H1 (cell line): ENCODE results near the gene TFF3. TPM values are rescaled to one million over a fixed set of nuclear protein-coding genes. Genes with fewer than 3 reads are reported as not detected.

Source experiments
- POU5F1 ChIP-seq: IDR thresholded peaks from 2 replicates; pipeline ENCODE4 v1.6.1; 2011; ENCODE audit warnings: low read depth, mild to moderate bottlenecking, low read length, moderate library complexity
- RFX5 ChIP-seq: IDR thresholded peaks from 2 replicates; pipeline ENCODE4 v1.6.1; 2011; ENCODE audit warnings: low read depth, low read length, improper control_type of control experiment, borderline replicate concordance
- TEAD4 ChIP-seq: IDR thresholded peaks from 2 replicates; pipeline ENCODE4 v1.6.1; 2012; ENCODE audit warnings: low read depth, low read length, inconsistent platforms, mixed read lengths
- polyA plus RNA-seq, 7 experiments: library from polyadenylated mRNA; depleted of rRNA in 3 of 7; stranded (reverse) in 5 of 7; unstranded in 2 of 7; fragments of >200 nt in 5 of 7; fragments of 200-250 nt in 2 of 7; gene quantifications; 1 replicate in 5 of 7; 2 replicates in 1 of 7; 4 replicates in 1 of 7; pipeline versions ENCODE4 v1.2.1 to v1.2.3, GENCODE V29; 2011 to 2013; ENCODE audit warnings: missing spikeins in 2 of 7, mixed read lengths in 2 of 7
- total RNA-seq: library from RNA; stranded (reverse); fragmentation: NEBNext Ultra II Directional; extraction: Animal tissue kit (Norgen Biotek cat#: 25700); gene quantifications from 2 replicates; pipeline ENCODE4 v1.2.1, GENCODE V29; 2021

The TFF3 gene
- total and polyA plus RNA-seq, 2 of the 8 experiments (the other 6 are each of a cell fraction or from before 2014, with no cell fraction given) = 1.7 to 6.7 TPM

DNA sequence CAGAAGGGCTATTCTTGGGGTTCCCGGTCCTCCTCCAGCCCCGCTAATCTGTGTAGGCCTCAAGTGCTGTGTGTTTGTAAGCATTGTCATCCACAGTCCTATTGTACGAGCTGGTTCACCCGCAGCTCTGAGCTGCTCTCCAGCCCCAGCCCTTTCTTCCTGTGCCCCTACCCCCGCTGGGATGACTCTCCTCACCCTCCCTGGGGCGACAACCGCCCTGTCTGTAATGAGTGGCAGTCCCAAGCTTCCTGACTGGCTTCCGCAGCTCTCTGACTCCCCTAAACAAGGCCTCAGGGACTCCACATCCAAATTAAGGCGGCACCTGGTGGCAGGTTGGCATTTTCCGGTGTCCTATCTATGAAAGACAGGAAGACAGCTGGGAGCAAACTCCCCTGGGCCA, 45.8 kb downstream of the TFF3 start (continued):
- TF ChIP-seq RFX5 (no peak), TEAD4 (no peak), POU5F1 (no peak)
